Activated T-cell treated with anti-CD3 and anti-CD28 coated beads, Interleukin-2, amount 50 U/mL, for 4 hours (primary cell): ENCODE measurements around the gene PGBD5. TPM values are rescaled to one million over a fixed set of nuclear protein-coding genes. Genes with fewer than 3 reads are reported as not detected.

Source experiments
- ATAC-seq, 2 donors: fragments of 200-7000 bp; cut with Tn5 transposase; one replicate each; pipeline ENCODE4 v1.10.0; 2021
- DNase-seq: peaks from one replicate; pipeline ENCODE4 v3.0.0-alpha.2; 2020
- H3K27me3 Mint-ChIP-seq: one replicate; pipeline ENCODE4 v1.8.0; 2021; ENCODE audit warnings: low read depth, mixed read lengths
- H3K36me3 Mint-ChIP-seq: one replicate; pipeline ENCODE4 v1.8.0; 2022; ENCODE audit warnings: mixed read lengths; ENCODE audit not compliant: insufficient read depth
- H3K4me1 Mint-ChIP-seq: one replicate; pipeline ENCODE4 v1.8.0; 2021; ENCODE audit warnings: low read depth, mixed read lengths
- H3K4me3 Mint-ChIP-seq: one replicate; pipeline ENCODE4 v1.8.0; 2021; ENCODE audit warnings: mild to moderate bottlenecking, moderate library complexity, mixed read lengths
- H3K9me3 Mint-ChIP-seq: one replicate; pipeline ENCODE4 v1.8.0; 2021; ENCODE audit warnings: mixed read lengths
- total RNA-seq, 3 donors: library from RNA; stranded (reverse); gene quantifications; one replicate each; pipeline ENCODE4 v1.2.1, GENCODE V29; 2021

PGBD5 gene
- total RNA-seq, 3 donors from 2014 or later: 0.08 to 0.10 TPM; not detected in 1

DNA sequence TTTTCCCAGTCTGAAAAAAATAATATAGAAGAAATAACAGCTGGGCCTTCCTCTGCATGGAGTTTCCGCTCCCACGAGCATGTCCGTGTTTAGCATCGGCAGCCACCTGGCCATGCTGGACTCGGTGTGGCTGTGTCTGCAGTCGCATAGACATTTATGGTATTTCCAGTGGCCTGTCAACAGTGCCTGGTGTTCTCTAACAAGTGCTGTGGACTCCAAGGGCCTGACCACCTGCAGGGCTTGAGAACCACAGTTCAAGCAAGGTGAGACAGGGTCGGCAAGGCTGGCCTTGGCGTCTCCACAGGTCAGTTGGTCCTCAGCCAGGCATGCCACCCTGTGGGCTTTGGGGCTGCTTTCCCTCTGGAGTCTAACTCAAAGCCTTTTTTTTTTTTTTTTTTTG lies 124.8 kb downstream of the PGBD5 start:
- Mint-ChIP-seq H3K27me3 (no peaks in the 10 kb centered on the region), H3K9me3 (no peaks in the 10 kb centered on the region), H3K4me1 (peaks cover 9% of the 10 kb centered on the region), H3K36me3 (no peaks in the 10 kb centered on the region), H3K4me3 (no peak overlapping the region)
- ATAC-seq (no peak), DNase-seq (no peak)

DNA sequence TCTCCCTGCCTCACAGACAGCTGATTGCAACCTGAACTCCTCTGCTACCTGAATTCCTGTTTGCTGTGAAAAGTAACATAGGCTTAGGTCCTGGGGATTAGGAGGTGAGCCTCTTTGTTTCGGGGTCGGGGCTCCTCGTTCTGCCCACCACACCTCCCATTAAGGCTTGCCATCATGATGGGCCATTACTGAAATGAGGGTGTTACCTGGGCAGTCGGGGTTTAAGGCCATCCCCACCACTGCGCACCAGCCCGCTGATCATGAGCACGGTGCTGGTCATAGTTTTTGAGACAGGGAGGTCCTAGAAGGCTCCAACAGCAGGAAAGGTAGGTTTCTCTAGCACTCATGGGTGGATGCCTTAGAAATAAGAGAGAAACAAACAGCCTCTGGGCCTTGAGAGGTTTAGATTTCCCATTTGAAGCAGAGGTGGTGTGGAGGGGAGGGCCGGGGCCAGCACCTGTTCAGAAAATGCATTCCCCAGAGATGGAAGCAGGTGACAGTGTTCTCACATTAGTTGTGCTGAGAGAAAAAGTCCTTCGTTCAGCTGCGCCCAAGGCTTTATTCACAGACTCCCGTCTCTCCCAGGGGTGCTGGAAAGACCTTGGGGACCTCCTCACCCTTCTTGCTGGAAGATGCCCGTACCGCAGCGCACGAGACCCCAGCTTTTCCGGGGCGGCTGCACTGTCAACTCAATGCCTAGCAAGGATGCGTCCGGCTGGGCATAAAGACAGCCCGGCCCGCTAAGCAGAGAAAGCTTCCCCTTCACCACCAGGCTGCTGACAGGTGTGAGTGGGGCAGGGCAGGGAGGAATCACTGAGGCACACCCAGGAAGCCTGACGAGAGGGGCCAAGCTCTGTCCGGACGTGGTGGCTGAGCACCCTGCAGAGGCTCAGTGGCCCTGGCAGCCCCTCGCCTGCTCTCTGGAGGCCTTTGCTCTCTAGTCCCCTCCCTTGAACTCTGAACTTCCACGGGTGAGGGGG lies 125.5 kb downstream of the PGBD5 start:
- Mint-ChIP-seq H3K4me3 (no peak overlapping the region), H3K27me3 (peaks cover 3% of the 10 kb centered on the region), H3K9me3 (no peaks in the 10 kb centered on the region), H3K4me1 (peaks cover 6% of the 10 kb centered on the region), H3K36me3 (no peaks in the 10 kb centered on the region)
- DNase-seq (no peak), ATAC-seq (no peak)

DNA sequence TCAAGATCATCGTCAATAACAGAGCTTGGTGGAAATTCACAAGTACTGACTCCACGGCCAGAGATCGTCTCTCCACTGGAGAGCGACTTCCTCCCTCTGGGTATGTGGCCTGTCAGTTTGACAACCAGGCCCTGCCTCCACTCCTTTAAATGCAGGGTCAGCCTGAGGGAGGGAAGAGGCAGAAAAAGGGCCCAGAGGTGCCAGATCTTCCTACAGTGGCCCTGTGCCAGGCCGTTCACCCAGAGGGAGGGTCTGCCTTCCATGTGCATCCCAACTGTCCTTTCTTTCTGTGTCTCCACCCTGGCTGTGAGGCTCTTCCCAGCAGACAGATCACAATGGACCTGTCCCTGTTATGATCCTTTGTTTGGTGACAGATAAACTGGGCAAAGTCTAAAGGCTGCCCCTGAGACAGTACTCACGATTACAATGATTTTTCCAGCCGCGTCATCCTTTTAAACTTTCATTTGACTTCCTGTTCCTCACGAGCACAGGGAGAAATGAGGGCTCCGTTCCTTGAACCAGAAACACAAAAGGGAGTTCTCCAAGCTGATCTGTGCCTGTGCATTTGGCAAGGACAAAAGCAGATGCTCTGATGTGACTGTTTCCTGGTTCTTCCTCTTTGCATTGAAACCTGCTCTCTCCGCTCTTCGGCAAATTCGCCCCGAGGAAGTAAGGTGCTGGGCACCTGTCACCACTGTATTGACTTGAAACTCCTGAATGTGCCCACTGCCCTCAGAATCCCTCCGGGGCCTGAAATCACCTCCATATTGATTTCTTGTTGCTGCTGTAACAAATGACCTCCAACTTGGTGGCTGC lies 126.7 kb downstream of the PGBD5 start:
- H3K36me3 Mint-ChIP-seq: no peaks in the 10 kb centered on the region
- H3K27me3 Mint-ChIP-seq: peaks cover 7% of the 10 kb centered on the region
- H3K4me1 Mint-ChIP-seq: peaks cover 6% of the 10 kb centered on the region
- ATAC-seq (no peak), DNase-seq (no peak)
- H3K9me3 Mint-ChIP-seq: no peaks in the 10 kb centered on the region
- H3K4me3 Mint-ChIP-seq: no peak overlapping the region

DNA sequence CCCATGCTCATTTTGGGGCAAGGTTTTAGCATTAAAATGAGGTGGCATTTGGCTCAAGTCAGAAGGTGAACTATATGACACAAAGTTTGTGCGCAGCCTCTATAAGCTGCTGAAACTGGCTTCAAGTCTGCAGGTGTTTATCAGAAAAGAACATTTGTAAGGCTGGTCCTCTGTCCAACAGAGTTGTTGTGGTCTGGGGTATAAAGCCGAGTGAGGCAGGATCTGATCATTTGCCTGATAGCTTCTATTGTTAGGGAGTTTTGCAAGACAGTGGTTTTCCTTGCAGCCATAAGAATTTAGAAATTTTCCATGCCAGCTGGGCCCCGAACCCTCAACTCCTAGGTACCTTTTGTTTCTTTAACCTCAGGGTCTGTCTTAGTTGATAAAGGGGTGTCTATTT lies 130.8 kb downstream of the PGBD5 start:
- no peak overlapping the region for H3K4me3 Mint-ChIP-seq
- no peaks in the 10 kb centered on the region for H3K4me1 Mint-ChIP-seq
- no peaks in the 10 kb centered on the region for H3K9me3 Mint-ChIP-seq
- ATAC-seq (no peak), DNase-seq (no peak)
- peaks cover 17% of the 10 kb centered on the region for H3K27me3 Mint-ChIP-seq
- no peaks in the 10 kb centered on the region for H3K36me3 Mint-ChIP-seq

DNA sequence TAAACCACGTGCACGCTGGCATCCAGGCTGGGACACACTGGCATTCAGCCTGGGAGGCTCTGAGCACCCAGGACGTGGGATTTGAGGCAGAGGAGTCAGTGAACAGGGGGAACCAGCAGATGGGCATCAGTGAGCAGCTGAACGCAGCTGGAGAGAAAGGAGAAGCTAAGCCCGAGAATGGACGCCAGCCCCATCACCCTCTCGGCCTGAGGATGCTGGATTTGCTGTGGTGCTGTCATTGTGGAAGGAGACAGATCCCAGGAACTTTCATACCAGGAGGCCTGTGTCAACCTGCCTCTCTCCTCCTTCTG lies 132.8 kb downstream of the PGBD5 start:
- Mint-ChIP-seq H3K27me3 (peaks cover 22% of the 10 kb centered on the region), H3K4me3 (no peak overlapping the region), H3K9me3 (no peaks in the 10 kb centered on the region), H3K36me3 (no peaks in the 10 kb centered on the region), H3K4me1 (no peaks in the 10 kb centered on the region)
- ATAC-seq (no peak), DNase-seq (no peak)

DNA sequence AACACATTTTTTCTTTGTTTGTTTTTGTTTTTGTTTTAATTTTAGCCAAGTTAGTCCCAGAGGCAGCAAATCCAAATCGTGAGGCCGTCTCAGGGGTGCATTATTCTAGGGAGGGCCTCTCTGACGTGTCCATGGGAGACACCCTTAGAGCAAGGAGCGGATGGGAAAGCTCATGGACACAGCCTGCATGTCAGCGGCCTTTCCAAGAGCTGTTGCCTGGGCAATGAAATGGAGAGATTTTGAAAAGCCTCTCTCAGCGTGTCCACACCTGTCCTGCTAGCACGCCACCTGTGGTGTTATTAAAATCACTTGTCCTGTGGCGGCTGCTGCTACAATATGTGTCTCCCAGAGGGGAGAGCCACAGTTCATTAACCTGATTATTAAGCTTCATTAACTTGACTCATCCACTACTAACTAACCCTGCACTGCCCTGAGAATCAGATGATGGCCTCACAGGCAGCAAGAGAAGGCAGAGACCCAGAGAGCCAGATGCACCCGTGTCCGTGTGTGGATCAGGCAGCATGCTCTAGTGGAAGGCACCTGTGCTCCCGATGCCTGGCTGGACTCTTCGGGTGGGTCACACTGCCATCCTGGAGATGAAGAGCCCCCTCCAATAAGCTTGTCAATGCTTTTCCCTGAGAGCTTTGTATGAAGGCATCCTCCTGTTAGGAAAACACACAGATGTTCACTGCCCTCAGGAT lies 133.3 kb downstream of the PGBD5 start:
- Mint-ChIP-seq H3K4me3 (no peak overlapping the region), H3K36me3 (no peaks in the 10 kb centered on the region), H3K4me1 (no peaks in the 10 kb centered on the region), H3K9me3 (no peaks in the 10 kb centered on the region), H3K27me3 (peaks cover 22% of the 10 kb centered on the region)
- DNase-seq (no peak), ATAC-seq (no peak)

DNA sequence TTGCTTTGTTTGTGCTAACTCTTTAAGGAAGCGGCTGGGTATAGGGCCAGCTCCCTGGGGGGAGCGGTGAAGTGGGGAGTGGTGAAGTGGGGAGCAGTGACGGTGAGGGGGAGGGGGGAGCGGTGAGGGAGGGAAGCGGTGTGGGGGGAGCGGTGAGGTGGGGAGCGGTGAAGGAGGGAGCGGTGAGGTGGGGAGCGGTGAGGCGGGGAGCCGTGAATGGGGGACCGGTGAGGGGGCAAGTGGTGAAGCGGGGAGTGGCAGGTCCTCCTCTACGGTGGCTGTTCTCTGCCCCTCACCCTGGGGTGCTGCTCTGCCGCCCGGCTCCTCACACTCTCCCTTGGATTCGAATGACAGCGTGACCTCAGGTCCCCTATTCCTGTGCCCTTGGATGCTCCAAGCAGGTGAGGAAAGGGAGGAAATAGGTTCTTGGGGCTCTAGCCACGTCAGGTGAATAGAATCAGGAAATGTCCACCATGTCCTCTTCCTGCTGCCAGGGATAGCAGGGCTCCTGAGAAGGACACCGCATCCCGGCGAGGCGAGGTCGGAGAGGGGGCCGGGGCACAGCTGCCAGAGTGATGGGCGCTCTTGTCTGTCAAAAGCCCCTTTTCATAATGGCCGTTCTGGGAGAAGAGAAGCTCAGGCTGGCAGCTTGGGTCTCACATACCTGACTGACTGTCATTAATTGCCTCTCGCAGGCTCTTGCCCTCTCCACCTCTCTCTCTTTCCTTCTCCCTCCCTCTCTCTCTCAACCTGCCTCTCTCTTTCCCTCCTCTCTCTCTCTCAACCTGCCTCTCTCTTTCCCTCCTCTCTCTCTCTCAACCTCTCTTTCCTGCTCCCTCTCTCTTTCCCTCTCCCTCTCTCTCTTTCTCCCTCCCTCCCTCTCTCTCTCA lies 134.2 kb downstream of the PGBD5 start:
- no peak for DNase-seq
- ATAC-seq: peak in 1 of 2 donors; percentile 8
- no peak overlapping the region for H3K4me3 Mint-ChIP-seq

DNA sequence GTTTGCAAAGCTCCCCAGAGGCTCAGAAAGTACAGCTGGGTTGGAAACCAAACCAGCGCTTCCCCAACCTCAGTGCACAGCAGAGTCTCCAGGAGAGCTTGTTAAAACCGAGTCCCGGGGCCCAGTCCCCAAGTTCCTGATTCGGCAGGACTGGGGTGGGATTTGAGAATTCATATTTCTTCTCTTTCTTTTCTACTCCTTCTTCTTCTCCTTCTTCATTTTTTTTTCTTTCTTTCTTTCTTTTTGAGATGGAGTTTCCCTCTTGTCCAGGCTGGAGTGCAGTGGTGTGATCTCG lies 136.8 kb downstream of the PGBD5 start:
- ATAC-seq (no peak), DNase-seq (no peak)
- no peaks in the 10 kb centered on the region for H3K4me1 Mint-ChIP-seq
- no peak overlapping the region for H3K4me3 Mint-ChIP-seq
- H3K9me3 Mint-ChIP-seq: no peaks in the 10 kb centered on the region
- H3K36me3 Mint-ChIP-seq: no peaks in the 10 kb centered on the region
- peaks cover 15% of the 10 kb centered on the region for H3K27me3 Mint-ChIP-seq

More for the DNA sequence above, 134.2 kb downstream of the PGBD5 start:
- H3K27me3 Mint-ChIP-seq: peaks cover 22% of the 10 kb centered on the region
- H3K36me3 Mint-ChIP-seq: no peaks in the 10 kb centered on the region
- H3K9me3 Mint-ChIP-seq: no peaks in the 10 kb centered on the region
- no peaks in the 10 kb centered on the region for H3K4me1 Mint-ChIP-seq

DNA sequence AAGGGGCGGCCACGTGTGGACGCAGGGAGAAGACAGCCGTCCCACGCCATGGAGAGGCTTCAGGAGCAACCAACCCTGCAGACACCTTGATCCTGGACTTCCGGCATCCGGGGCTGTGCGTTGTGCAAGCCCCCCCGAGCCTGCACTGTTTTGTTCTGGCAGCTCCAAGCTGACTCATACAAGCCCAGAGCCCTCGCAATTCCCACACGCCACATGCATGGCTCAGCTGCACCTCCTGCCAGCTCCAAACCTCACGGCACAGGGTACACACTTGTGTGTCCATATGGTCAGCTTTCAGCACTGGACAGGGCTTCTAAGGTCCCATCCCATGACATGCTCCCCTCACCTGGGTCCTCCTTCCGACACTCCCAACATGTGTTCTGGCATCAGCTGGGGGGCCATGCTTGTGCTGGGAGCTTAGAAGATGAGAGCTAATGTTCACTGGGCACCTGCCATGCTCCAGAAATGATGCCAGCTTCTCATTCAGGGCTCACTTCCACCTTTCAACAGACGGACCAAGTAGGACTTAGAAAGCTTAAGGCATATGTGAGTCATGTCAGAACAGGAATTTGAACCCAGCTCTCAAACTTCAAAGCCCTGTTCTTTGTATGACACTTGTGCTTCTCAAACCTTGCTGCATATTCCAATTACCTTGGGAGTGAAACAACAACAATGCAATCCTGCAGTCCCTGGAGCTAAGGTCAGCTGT lies 137.3 kb downstream of the PGBD5 start:
- peaks cover 15% of the 10 kb centered on the region for H3K27me3 Mint-ChIP-seq
- H3K9me3 Mint-ChIP-seq: no peaks in the 10 kb centered on the region
- no peaks in the 10 kb centered on the region for H3K4me1 Mint-ChIP-seq
- no peaks in the 10 kb centered on the region for H3K36me3 Mint-ChIP-seq
- ATAC-seq (no peak), DNase-seq (no peak)
- H3K4me3 Mint-ChIP-seq: no peak overlapping the region

DNA sequence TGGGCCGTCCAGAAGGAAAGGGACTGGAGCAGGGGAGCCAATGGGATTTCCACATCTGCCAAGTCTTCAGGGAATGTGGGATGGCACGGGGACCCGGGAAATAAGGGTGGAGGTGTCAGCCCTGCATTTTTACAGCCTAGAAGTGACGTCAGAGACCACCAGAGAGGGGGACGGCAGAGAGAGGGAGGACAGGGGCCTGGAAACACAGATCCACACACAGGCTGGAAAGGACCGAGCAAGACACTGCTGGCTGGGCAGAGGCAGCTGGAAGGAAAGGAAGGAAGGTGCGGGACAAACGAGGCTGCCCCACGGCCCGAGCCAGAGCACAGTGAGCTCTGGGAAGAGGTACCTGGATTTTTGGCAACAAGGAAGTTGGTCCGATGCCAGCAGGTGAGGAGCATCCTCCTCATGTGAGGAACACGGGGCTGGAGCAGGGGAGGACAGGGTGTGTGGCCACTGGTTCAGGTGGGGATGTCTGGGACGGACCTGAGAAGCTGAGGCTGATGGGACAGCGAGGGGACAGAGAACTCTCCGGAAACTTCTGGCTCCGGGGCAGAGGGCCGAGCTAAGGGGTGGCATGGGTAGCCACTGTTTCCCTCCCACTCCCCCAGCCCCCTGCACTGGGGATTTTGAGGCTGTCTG lies 138.3 kb downstream of the PGBD5 start:
- no peaks in the 10 kb centered on the region for H3K4me1 Mint-ChIP-seq
- no peak overlapping the region for H3K4me3 Mint-ChIP-seq
- no peaks in the 10 kb centered on the region for H3K9me3 Mint-ChIP-seq
- H3K36me3 Mint-ChIP-seq: no peaks in the 10 kb centered on the region
- peaks cover 9% of the 10 kb centered on the region for H3K27me3 Mint-ChIP-seq
- ATAC-seq: no peak
- no peak for DNase-seq

DNA sequence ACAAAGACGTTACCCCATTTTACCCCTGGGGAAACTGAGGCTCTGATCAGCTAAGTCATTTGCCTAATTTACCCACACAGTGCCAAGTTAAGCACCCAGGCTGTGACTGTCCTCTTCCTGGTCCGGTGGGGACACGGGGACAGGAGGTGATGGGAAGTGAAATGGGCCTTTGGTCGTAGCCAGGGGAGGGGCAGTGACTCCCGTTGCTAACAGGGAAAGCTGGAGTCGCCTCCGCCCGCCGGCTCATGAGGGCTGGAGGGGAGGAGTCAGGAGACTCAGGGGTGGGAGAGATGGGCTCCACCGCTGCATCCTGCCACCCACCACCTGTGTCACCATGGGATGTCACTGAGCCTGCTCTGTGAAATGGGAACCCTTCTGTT lies 139.3 kb downstream of the PGBD5 start:
- ATAC-seq (no peak), DNase-seq (no peak)
- Mint-ChIP-seq H3K4me3 (no peak overlapping the region), H3K4me1 (peaks cover 4% of the 10 kb centered on the region), H3K27me3 (peaks cover 6% of the 10 kb centered on the region), H3K36me3 (peaks cover 2% of the 10 kb centered on the region), H3K9me3 (no peaks in the 10 kb centered on the region)

DNA sequence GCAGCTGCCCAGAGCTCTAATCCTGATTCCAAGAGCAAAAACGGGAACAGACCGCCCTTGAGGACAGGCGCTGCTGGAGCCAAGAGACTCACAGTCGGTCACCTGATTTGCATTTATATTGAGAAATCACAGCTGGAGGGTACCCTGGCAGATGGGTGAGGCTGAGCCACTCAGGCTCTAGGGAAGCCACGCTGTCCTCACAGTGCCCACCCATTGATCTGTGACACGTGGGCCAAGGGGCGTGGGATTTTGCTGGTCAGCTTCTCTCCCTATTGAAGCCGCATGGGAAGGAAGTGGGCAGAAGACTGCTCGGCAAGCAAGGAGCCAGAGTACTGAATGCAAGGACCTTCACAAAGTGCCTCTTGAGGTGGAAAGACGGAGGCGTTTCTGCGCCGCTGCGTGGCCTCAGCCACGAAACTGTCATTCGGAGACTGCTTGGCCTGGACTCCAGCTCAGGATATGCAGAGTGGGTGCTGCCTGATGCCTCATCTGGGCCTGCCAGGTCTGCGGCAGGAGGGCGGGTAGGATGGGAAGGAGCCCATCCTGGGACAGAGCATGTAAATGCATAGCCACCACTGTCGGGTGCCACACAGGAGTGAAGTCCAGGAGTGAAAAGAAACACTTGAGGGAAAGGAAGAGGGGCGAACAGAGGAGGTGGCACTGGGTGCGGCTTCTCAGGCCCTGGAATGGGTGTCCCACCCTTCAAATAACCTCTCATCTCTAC lies 139.8 kb downstream of the PGBD5 start:
- Mint-ChIP-seq H3K27me3 (peaks cover 4% of the 10 kb centered on the region), H3K4me3 (no peak overlapping the region), H3K36me3 (peaks cover 2% of the 10 kb centered on the region), H3K4me1 (peaks cover 7% of the 10 kb centered on the region), H3K9me3 (no peaks in the 10 kb centered on the region)
- DNase-seq (no peak), ATAC-seq (no peak)
